ENCODE data around the gene VILL. TPM values are rescaled to one million over a fixed set of nuclear protein-coding genes. Genes with fewer than 3 reads are reported as not detected.
"Not testable (repeated sequence)": the region's sequence is repeated elsewhere in the genome, so short reads cannot be mapped to it uniquely, and the experiment has no call there.

The VILL gene
- polyA plus RNA-seq, 2 donors: 4.9 to 16.7 TPM

GRCh38 chr3:38029400-38030125 is 39.0 kb downstream of the VILL start, which contains the start of gene PLCD1:
Gene PLCD1 (minus strand): TSS chr3:38029642. CDS start chr3:38029539, 103 bp downstream.
- peaks cover 15 to 19% of the 10 kb centered on the region in 2 donors for H3K4me1 ChIP-seq (ENCODE audit: control insufficient read depth in 2 of 2, insufficient read depth in 2 of 2, low read length in 1 of 2)
- 2 to 3% methylated on average over 56 to 75 of the region's 75 CpGs for WGBS, 2 donors
- peak within 1 kb of the TSS; percentile 61 to 65 for H3K4me3 ChIP-seq (ENCODE audit: low read depth in 1 of 2, low read length in 2 of 2)
- no peaks in the 10 kb centered on the region for H3K36me3 ChIP-seq (ENCODE audit: control insufficient read depth in 2 of 2, insufficient read depth in 2 of 2, low read length in 1 of 2)
- H3K27me3 ChIP-seq (ENCODE audit: control insufficient read depth in 1 of 2, insufficient read depth in 2 of 2, low read length in 2 of 2): no peaks in the 10 kb centered on the region
- H3K27ac ChIP-seq (ENCODE audit: low read depth in 2 of 2, low read length in 1 of 2): peak within 1 kb of the TSS; percentile 88 to 99
- no peaks in the 10 kb centered on the region for H3K9me3 ChIP-seq (ENCODE audit: control insufficient read depth in 2 of 2, insufficient read depth in 1 of 2, low read depth in 1 of 2, low read length in 1 of 2)

- H3K27ac ChIP-seq (ENCODE audit: low read depth in 2 of 2, low read length in 1 of 2): peak overlapping the region; percentile 88 to 99
- no peaks in the 10 kb centered on the region for H3K36me3 ChIP-seq (ENCODE audit: control insufficient read depth in 2 of 2, insufficient read depth in 2 of 2, low read length in 1 of 2)
- WGBS, 2 donors: 31 to 41% methylated on average over 8 of the region's 8 CpGs
- peaks cover 15 to 19% of the 10 kb centered on the region in 2 donors for H3K4me1 ChIP-seq (ENCODE audit: control insufficient read depth in 2 of 2, insufficient read depth in 2 of 2, low read length in 1 of 2)
- H3K27me3 ChIP-seq (ENCODE audit: control insufficient read depth in 1 of 2, insufficient read depth in 2 of 2, low read length in 2 of 2): no peaks in the 10 kb centered on the region
- H3K4me3 ChIP-seq (ENCODE audit: low read depth in 1 of 2, low read length in 2 of 2): peak overlapping the region; percentile 61 to 65
- H3K9me3 ChIP-seq (ENCODE audit: control insufficient read depth in 2 of 2, insufficient read depth in 1 of 2, low read depth in 1 of 2, low read length in 1 of 2): no peaks in the 10 kb centered on the region
Measured at GRCh38 chr3:38030126-38031021, 39.8 kb downstream of the VILL start.

- H3K9me3 ChIP-seq (ENCODE audit: control insufficient read depth in 2 of 2, insufficient read depth in 1 of 2, low read depth in 1 of 2, low read length in 1 of 2): no peaks in the 10 kb centered on the region
- H3K4me3 ChIP-seq (ENCODE audit: low read depth in 1 of 2, low read length in 2 of 2): no peak overlapping the region
- H3K36me3 ChIP-seq (ENCODE audit: control insufficient read depth in 2 of 2, insufficient read depth in 2 of 2, low read length in 1 of 2): no peaks in the 10 kb centered on the region
- no peaks in the 10 kb centered on the region for H3K27me3 ChIP-seq (ENCODE audit: control insufficient read depth in 1 of 2, insufficient read depth in 2 of 2, low read length in 2 of 2)
- WGBS, 2 donors: 25 to 37% methylated on average over 9 of the region's 9 CpGs
- H3K4me1 ChIP-seq (ENCODE audit: control insufficient read depth in 2 of 2, insufficient read depth in 2 of 2, low read length in 1 of 2): peaks cover 15 to 19% of the 10 kb centered on the region in 2 donors
- H3K27ac ChIP-seq (ENCODE audit: low read depth in 2 of 2, low read length in 1 of 2): peak overlapping the region; percentile 88 to 99
Measured at GRCh38 chr3:38031022-38031994, 40.7 kb downstream of the VILL start.

GRCh38 chr3:38032328-38032865 is 41.8 kb downstream of the VILL start:
- Histone ChIP-seq H3K27ac (ENCODE audit: low read depth in 2 of 2, low read length in 1 of 2) (peak overlapping the region in 1 of 2 donors; percentile 20), H3K27me3 (ENCODE audit: control insufficient read depth in 1 of 2, insufficient read depth in 2 of 2, low read length in 2 of 2) (no peaks in the 10 kb centered on the region), H3K36me3 (ENCODE audit: control insufficient read depth in 2 of 2, insufficient read depth in 2 of 2, low read length in 1 of 2) (no peaks in the 10 kb centered on the region), H3K4me3 (ENCODE audit: low read depth in 1 of 2, low read length in 2 of 2) (no peak overlapping the region), H3K9me3 (ENCODE audit: control insufficient read depth in 2 of 2, insufficient read depth in 1 of 2, low read depth in 1 of 2, low read length in 1 of 2) (no peaks in the 10 kb centered on the region), H3K4me1 (ENCODE audit: control insufficient read depth in 2 of 2, insufficient read depth in 2 of 2, low read length in 1 of 2) (peaks cover 15 to 19% of the 10 kb centered on the region in 2 donors)
- 88 to 93% methylated on average over 1 of the region's 1 CpG for WGBS, 2 donors

GRCh38 chr3:38033586-38033985 is 43.0 kb downstream of the VILL start:
- not testable (repeated sequence) for H3K27me3 ChIP-seq (ENCODE audit: control insufficient read depth in 1 of 2, insufficient read depth in 2 of 2, low read length in 2 of 2); H3K9me3 ChIP-seq (ENCODE audit: control insufficient read depth in 2 of 2, insufficient read depth in 1 of 2, low read depth in 1 of 2, low read length in 1 of 2); H3K36me3 ChIP-seq (ENCODE audit: control insufficient read depth in 2 of 2, insufficient read depth in 2 of 2, low read length in 1 of 2); H3K4me3 ChIP-seq (ENCODE audit: low read depth in 1 of 2, low read length in 2 of 2)
- Histone ChIP-seq H3K27ac (ENCODE audit: low read depth in 2 of 2, low read length in 1 of 2) (peak overlapping the region in 1 of 2 donors; percentile 43), H3K4me1 (ENCODE audit: control insufficient read depth in 2 of 2, insufficient read depth in 2 of 2, low read length in 1 of 2) (peaks cover 12 to 17% of the 10 kb centered on the region in 2 donors)
- WGBS, 2 donors: 80 to 88% methylated on average over 7 of the region's 7 CpGs

GRCh38 chr3:38034335-38034734 is 43.7 kb downstream of the VILL start:
- not testable (repeated sequence) for H3K9me3 ChIP-seq (ENCODE audit: control insufficient read depth in 2 of 2, insufficient read depth in 1 of 2, low read depth in 1 of 2, low read length in 1 of 2); H3K27me3 ChIP-seq (ENCODE audit: control insufficient read depth in 1 of 2, insufficient read depth in 2 of 2, low read length in 2 of 2); H3K27ac ChIP-seq (ENCODE audit: low read depth in 2 of 2, low read length in 1 of 2); H3K4me3 ChIP-seq (ENCODE audit: low read depth in 1 of 2, low read length in 2 of 2); H3K36me3 ChIP-seq (ENCODE audit: control insufficient read depth in 2 of 2, insufficient read depth in 2 of 2, low read length in 1 of 2)
- WGBS, 2 donors: 89 to 90% methylated on average over 9 of the region's 9 CpGs
- peaks cover 12 to 19% of the 10 kb centered on the region in 2 donors for H3K4me1 ChIP-seq (ENCODE audit: control insufficient read depth in 2 of 2, insufficient read depth in 2 of 2, low read length in 1 of 2)

- Histone ChIP-seq H3K36me3 (ENCODE audit: control insufficient read depth in 2 of 2, insufficient read depth in 2 of 2, low read length in 1 of 2) (no peaks in the 10 kb centered on the region), H3K9me3 (ENCODE audit: control insufficient read depth in 2 of 2, insufficient read depth in 1 of 2, low read depth in 1 of 2, low read length in 1 of 2) (no peaks in the 10 kb centered on the region), H3K4me1 (ENCODE audit: control insufficient read depth in 2 of 2, insufficient read depth in 2 of 2, low read length in 1 of 2) (peaks cover 0 to 17% of the 10 kb centered on the region in 2 donors), H3K27ac (ENCODE audit: low read depth in 2 of 2, low read length in 1 of 2) (no peak overlapping the region), H3K4me3 (ENCODE audit: low read depth in 1 of 2, low read length in 2 of 2) (no peak overlapping the region), H3K27me3 (ENCODE audit: control insufficient read depth in 1 of 2, insufficient read depth in 2 of 2, low read length in 2 of 2) (no peaks in the 10 kb centered on the region)
- 90 to 93% methylated on average over 5 of the region's 5 CpGs for WGBS, 2 donors
Measured at GRCh38 chr3:38036286-38036685, 45.7 kb downstream of the VILL start.

GRCh38 chr3:38036906-38037305 is 46.3 kb downstream of the VILL start:
- Histone ChIP-seq H3K27me3 (ENCODE audit: control insufficient read depth in 1 of 2, insufficient read depth in 2 of 2, low read length in 2 of 2) (no peaks in the 10 kb centered on the region), H3K27ac (ENCODE audit: low read depth in 2 of 2, low read length in 1 of 2) (no peak overlapping the region), H3K4me1 (ENCODE audit: control insufficient read depth in 2 of 2, insufficient read depth in 2 of 2, low read length in 1 of 2) (peaks cover 0 to 11% of the 10 kb centered on the region in 2 donors), H3K9me3 (ENCODE audit: control insufficient read depth in 2 of 2, insufficient read depth in 1 of 2, low read depth in 1 of 2, low read length in 1 of 2) (no peaks in the 10 kb centered on the region), H3K4me3 (ENCODE audit: low read depth in 1 of 2, low read length in 2 of 2) (no peak overlapping the region), H3K36me3 (ENCODE audit: control insufficient read depth in 2 of 2, insufficient read depth in 2 of 2, low read length in 1 of 2) (no peaks in the 10 kb centered on the region)
- 87 to 88% methylated on average over 3 of the region's 3 CpGs for WGBS, 2 donors

All from esophagus (tissue), 2 donors.